HG02623 (cell line): ENCODE measurements around the gene CALN1.
"Not testable (repeated sequence)": the region's sequence is repeated elsewhere in the genome, so short reads cannot be mapped to it uniquely, and the experiment has no call there.

Experiments used
- ATAC-seq: cut with Tn5 transposase; IDR thresholded peaks from one replicate; pipeline ENCODE4 v1.9.1; 2021; ENCODE audit warnings: moderate library complexity; ENCODE audit not compliant: unreplicated experiment

CALN1 gene

GRCh38 chr7:71824006-71824760 lies 588.0 kb downstream of the CALN1 start:
- no peak for ATAC-seq

DNA sequence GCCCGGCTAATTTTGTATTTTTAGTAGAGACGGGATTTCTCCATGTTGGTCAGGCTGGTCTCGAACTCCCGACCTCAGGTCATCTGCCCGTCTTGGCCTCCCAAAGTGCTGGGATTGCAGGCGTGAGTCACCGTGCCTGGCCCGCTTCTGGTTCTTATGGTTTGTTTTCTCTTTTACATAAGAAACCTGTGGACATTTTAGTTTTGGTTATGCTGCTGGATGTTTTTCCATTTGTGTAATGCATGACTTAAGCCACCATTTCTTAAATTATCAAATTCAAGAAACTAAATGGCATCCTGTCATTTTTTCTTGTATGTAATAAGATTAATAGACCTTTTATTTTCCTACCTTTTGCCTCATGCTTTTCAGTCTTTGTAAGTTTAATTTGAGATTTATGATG lies 589.7 kb downstream of the CALN1 start:
- not testable (repeated sequence) for ATAC-seq

DNA sequence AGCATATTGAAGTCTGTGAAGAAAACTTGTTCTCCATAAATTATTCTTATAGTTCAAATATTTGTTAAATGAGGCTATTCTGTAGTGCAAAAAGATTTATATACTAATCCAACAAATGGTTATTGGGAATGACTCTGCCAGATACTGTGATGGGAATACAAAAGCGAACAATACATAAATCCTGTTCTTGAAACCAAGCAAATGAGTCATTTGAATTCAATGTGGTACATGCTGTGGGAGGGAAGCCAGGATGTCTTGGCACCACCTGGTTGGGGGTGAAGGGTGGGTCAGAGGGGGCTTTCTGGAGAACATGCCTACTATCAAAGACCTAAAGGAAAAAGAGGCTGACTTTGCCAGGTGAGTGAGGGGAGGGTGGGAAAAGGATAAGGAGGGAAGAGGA lies 594.2 kb downstream of the CALN1 start:
- no peak for ATAC-seq

GRCh38 chr7:71808115-71808514 lies 604.0 kb downstream of the CALN1 start:
- no peak for ATAC-seq

- no peak for ATAC-seq
Observed at GRCh38 chr7:71804256-71804655, 607.9 kb downstream of the CALN1 start.

DNA sequence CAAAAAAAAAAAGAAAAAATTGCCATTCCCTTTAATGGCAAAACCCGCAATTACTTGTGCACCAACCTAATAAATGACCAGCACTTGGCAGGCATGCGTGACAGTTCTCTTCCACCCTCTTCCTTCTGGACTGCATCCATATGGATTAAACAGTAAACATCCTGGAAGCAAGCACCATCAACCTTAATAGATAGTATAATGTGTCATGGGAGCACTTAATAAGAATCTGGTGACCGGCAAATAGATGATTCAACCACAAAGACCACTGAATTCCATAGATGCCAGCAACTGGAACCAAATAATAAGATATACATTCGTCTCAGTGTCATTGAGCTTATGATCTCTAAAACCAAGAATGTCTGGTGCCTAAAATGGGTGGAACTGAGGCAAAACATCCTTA lies 610.2 kb downstream of the CALN1 start:
- no peak for ATAC-seq

- ATAC-seq = no peak
Observed at GRCh38 chr7:71800321-71800720, 611.8 kb downstream of the CALN1 start.

GRCh38 chr7:71795410-71795809 lies 616.7 kb downstream of the CALN1 start:
- no peak for ATAC-seq

DNA sequence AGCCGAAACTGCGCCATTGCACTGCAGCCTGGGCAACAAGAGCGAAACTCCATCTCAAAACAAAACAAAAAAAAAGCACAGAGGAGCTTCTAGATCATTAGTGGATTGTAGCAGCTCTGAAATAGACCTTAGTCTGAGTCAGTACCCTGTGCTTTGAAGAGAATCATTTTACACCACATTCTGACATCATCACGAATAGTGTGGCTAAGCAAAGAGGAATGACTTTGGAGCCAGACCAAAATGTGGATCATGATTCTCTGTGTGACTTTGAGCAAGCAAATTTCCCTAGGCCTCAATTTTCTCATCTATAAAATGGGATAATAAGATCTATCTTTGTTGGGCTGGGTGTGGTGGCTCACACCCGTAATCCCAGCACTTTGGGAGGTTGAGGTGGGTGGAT lies 618.9 kb downstream of the CALN1 start:
- no peak for ATAC-seq

DNA sequence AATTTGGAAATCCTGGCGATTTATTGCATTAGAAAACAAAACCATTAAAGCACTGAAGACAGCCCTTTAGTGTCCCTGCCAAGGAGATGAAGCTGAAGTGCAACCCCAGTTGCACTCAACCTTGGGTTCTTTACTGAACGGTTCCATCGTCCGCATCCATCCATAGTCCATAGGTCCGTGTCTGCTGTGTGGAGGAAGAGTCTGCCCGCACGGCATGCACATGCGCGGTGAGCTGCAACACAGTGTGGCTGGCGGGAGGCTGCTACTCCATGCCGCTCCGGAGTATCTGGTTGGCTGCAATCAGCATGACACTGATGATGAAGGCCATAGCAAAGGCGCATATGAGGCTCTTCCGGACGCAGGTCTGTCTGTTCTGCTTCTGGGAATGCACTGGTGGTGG lies 624.6 kb downstream of the CALN1 start:
- ATAC-seq = no peak

GRCh38 chr7:71785216-71785615 lies 626.9 kb downstream of the CALN1 start:
- no peak for ATAC-seq

DNA sequence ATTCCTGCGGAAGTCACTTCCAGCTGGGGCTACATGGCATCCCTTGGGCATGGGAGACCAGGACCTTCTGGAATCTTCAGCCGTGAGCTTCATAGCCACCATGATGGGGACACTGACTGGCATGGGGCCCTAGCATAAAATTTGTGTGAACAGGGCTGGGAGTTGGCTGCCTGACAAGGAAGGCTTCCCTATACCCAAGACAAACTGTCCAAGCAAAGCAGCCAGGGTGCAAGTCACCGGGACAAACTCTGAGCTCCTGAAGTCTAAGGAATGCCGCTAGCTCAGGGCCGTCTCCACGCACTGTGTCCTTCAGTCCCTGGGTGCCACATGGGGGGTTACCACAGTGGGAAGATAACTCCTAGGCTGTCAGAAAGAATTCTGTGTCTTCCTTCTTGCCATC lies 627.4 kb downstream of the CALN1 start:
- ATAC-seq = no peak

GRCh38 chr7:71784180-71784579 lies 628.0 kb downstream of the CALN1 start:
- ATAC-seq = no peak

DNA sequence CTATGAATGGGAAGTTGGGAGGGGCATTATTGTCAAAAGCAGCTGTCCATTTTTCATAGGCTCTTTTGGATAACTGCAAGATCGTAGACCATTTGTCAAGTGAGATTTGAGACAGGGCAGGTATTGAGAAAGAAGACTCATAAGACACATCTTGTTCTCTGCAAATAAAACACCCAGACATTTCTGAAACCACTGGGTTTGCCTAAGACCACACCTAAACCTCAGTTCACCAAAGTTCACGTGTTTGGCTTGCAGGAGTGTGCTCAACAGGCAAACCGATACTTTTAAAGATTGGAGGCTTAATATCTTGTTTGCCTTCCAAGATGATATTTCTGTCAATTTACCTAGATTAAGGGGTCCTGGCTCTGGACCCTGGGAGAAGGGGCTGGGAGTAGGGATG lies 628.4 kb downstream of the CALN1 start:
- ATAC-seq = no peak

DNA sequence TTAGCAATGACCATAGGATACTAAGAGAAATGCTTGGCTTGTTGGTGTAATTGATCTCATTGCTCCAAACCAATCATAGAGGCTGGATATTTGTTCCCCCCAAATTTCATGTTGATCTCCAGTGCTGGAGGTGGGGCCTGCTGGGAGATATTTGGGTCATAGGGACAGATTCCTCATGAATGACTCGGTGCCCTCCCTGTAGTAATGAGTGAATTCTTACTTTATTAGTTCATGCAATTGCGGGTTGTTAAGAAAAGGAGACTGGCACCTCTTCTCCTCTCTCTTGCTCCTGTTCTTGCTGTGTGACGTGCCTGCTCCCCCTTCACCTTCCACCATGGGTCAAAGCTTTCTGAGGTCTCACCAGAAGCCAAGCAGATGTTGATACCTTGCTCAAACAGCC lies 630.1 kb downstream of the CALN1 start:
- ATAC-seq = no peak

DNA sequence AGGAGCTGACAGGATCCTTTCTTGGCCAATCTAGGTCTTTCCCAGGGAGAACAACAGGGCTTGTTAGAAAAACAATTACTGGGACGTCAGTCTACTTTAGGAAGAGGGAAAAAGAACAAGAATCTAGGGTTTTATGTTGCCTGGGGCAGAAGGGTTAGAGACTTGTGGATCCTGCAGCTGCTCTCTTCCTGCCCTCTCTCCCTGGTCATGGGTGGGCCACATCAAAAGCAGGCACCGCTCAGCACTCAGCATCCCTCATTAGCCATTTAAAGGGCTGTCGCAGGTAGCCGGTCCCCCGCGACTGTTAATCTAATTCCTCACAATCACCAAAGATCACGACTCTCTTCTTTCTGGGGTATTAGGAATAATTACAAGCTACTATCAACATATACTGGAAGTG lies 631.9 kb downstream of the CALN1 start:
- ATAC-seq = no peak

GRCh38 chr7:71777278-71777677 lies 634.9 kb downstream of the CALN1 start:
- no peak for ATAC-seq

- no peak for ATAC-seq
Observed at GRCh38 chr7:71776726-71777125, 635.4 kb downstream of the CALN1 start.

- no peak for ATAC-seq
Observed at GRCh38 chr7:71775648-71776047, 636.5 kb downstream of the CALN1 start.

GRCh38 chr7:71772779-71773178 lies 639.4 kb downstream of the CALN1 start:
- no peak for ATAC-seq

DNA sequence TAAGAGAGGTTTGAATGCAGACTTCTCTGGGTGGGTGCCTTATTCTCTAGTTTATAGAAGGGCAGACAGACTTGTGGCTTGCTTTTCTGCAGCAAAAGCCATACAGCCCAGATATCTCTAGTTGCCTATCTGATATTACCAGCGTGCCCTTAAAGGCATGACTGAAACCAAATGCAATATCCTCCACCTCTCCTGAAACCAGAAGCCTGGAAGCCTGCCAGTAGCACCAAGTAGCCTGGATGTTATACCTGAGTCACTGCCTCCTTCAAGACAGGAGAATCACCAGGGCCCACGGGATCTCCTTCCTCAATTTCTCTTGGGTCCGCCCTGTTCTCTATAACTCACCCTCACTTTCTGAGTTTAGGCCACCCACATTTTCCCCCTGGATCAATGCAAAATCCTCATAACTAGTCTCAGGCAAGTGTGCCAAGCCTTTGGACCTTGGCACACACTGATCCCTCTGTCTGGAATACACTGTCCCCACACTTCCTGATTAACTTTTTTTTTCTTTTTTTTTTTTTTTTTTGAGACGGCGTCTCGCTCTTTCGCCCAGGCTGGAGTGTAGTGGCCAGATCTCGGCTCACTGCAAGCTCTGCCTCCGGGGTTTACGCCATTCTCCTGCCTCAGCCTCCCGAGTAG lies 641.8 kb downstream of the CALN1 start:
- ATAC-seq = no peak

DNA sequence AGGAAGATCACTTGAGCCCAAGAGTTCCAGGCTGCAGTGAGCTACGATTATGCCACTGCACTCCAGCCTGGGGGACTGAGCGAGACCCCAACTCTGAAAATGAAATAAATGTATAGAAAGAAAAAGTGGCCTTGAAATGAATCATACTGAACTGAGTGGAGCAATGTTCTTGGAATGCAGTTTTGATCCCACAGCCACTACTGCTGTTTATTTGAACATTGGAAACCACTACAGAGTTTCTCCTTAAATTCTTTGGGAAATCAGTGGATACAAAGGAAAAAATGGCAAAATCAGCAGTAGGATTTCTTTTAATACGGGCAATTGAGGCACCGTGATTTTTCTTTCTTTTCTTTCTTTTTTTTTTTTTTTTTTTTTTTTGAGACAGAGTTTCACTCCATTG lies 642.8 kb downstream of the CALN1 start:
- ATAC-seq = no peak

DNA sequence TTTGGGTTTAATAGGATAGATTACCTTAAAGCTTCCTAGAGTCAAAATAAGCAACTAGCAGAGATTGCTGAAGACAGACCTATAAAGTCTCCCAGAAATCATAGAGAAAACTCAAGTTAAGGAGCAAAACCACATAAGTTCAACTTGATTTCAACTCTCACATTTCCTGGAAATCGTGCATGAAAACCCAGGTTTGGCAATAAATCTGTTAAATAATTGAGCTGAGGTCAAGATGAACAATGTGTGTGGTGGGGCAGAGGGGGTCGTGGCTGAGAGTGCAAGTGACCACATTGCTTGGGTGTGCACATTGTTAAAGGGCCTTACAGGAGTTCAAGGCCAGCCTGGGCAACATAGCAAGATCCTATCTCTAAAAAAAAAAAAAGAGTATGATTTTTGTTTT lies 643.7 kb downstream of the CALN1 start:
- no peak for ATAC-seq
